HepG2 (cell line): ENCODE results near the gene PGAP3. TPM values are rescaled to one million over a fixed set of nuclear protein-coding genes. Genes with fewer than 3 reads are reported as not detected.

Experiments
- BHLHE40 ChIP-seq: IDR thresholded peaks from 2 replicates; pipeline ENCODE4 v1.6.1; 2011; ENCODE audit warnings: low read length, improper control_type of control experiment
- BRCA1 ChIP-seq: sonication (generic); formaldehyde crosslinking; IDR thresholded peaks from 2 replicates; pipeline ENCODE4 v1.4.0; 2020; ENCODE audit warnings: missing genetic modification reagents
- CENPBD1 ChIP-seq: sonication (generic); formaldehyde crosslinking; IDR thresholded peaks from 2 replicates; pipeline ENCODE4 v1.8.0; 2022; ENCODE audit warnings: missing genetic modification reagents, low read depth, mild to moderate bottlenecking, borderline replicate concordance
- ELF1 ChIP-seq: sonication (generic); formaldehyde crosslinking; IDR thresholded peaks from 2 replicates; pipeline ENCODE4 v1.4.0; 2020; ENCODE audit warnings: missing genetic modification reagents
- EP300 ChIP-seq, 3 experiments: sonication (generic) in 1 of 3; formaldehyde crosslinking in 1 of 3; IDR thresholded peaks; 2 replicates each; pipeline versions ENCODE4 v1.5.1 to v1.6.1; 2011 to 2020; ENCODE audit warnings: low read depth in 2 of 3, low read length in 2 of 3, borderline replicate concordance in 1 of 3, improper control_type of control experiment in 1 of 3, mild to moderate bottlenecking in 1 of 3, missing genetic modification reagents in 1 of 3, moderate library complexity in 1 of 3
- GLMP ChIP-seq: sonication (generic); formaldehyde crosslinking; IDR thresholded peaks from 2 replicates; pipeline ENCODE4 v1.9.0; 2021; ENCODE audit warnings: missing genetic modification reagents, mild to moderate bottlenecking, borderline replicate concordance
- HOXD1 ChIP-seq: sonication (generic); formaldehyde crosslinking; IDR thresholded peaks from 2 replicates; pipeline ENCODE4 v1.5.0; 2020; ENCODE audit warnings: missing genetic modification reagents
- ISL2 ChIP-seq: sonication (generic); formaldehyde crosslinking; IDR thresholded peaks from 2 replicates; pipeline ENCODE4 v1.5.0; 2020; ENCODE audit warnings: missing genetic modification reagents
- KMT2B ChIP-seq: IDR thresholded peaks from 2 replicates; pipeline ENCODE4 v1.6.1; 2016; ENCODE audit warnings: missing genetic modification reagents, missing compliant biosample characterization
- MXD1 ChIP-seq: sonication (generic); formaldehyde crosslinking; IDR thresholded peaks from 2 replicates; pipeline ENCODE4 v1.4.0; 2020; ENCODE audit warnings: mild to moderate bottlenecking, missing genetic modification reagents
- RNF2 ChIP-seq: fragments of 450-650 bp; conservative IDR thresholded peaks from 2 replicates; pipeline ENCODE4 v1.6.1; 2016; ENCODE audit warnings: low read depth
- SAFB2 ChIP-seq: sonication (generic); formaldehyde crosslinking; IDR thresholded peaks from 2 replicates; pipeline ENCODE4 v1.5.1; 2020; ENCODE audit warnings: missing genetic modification reagents, low read depth, mild to moderate bottlenecking, borderline replicate concordance
- SALL2 ChIP-seq: sonication (generic); formaldehyde crosslinking; IDR thresholded peaks from 2 replicates; pipeline ENCODE4 v1.8.1; 2023; ENCODE audit warnings: mild to moderate bottlenecking, missing genetic modification reagents, inconsistent platforms
- SMAD9 ChIP-seq: sonication (generic); formaldehyde crosslinking; IDR thresholded peaks from 2 replicates; pipeline ENCODE4 v1.5.1; 2020; ENCODE audit warnings: mild to moderate bottlenecking, missing genetic modification reagents
- SUZ12 ChIP-seq: fragments of 150-350 bp; IDR thresholded peaks from 2 replicates; pipeline ENCODE4 v1.6.1; 2014; ENCODE audit warnings: low read depth, low read length
- TFDP1 ChIP-seq: IDR thresholded peaks from 2 replicates; pipeline ENCODE4 v1.6.1; 2016; ENCODE audit warnings: missing compliant biosample characterization, missing genetic modification reagents, borderline replicate concordance
- UBTF ChIP-seq: sonication (generic); formaldehyde crosslinking; IDR thresholded peaks from 2 replicates; pipeline ENCODE4 v1.4.0; 2020; ENCODE audit warnings: mild to moderate bottlenecking, missing genetic modification reagents
- XRCC5 ChIP-seq: fragments of 200-400 bp; formaldehyde crosslinking; optimal IDR thresholded peaks from 2 replicates; pipeline ENCODE3; 2017; ENCODE audit warnings: mild to moderate bottlenecking, low read length
- ZBTB3 ChIP-seq: sonication (generic); formaldehyde crosslinking; IDR thresholded peaks from 2 replicates; pipeline ENCODE4 v1.4.0; 2020; ENCODE audit warnings: low read depth, mild to moderate bottlenecking, moderate library complexity, missing genetic modification reagents, borderline replicate concordance
- ZBTB7B ChIP-seq: sonication (generic); formaldehyde crosslinking; IDR thresholded peaks from 2 replicates; pipeline ENCODE4 v1.4.0; 2020; ENCODE audit warnings: missing genetic modification reagents
- ZNF205 ChIP-seq: IDR thresholded peaks from 2 replicates; pipeline ENCODE4 v1.6.1; 2018; ENCODE audit warnings: missing biosample characterization, missing genetic modification reagents
- ZNF232 ChIP-seq: sonication (generic); formaldehyde crosslinking; IDR thresholded peaks from 2 replicates; pipeline ENCODE4 v1.4.0; 2020; ENCODE audit warnings: missing genetic modification reagents, borderline replicate concordance
- ZNF3 ChIP-seq: IDR thresholded peaks from 2 replicates; pipeline ENCODE4 v1.7.0; 2017; ENCODE audit warnings: inconsistent platforms
- ZNF547 ChIP-seq: sonication (generic); formaldehyde crosslinking; IDR thresholded peaks from 2 replicates; pipeline ENCODE4 v1.5.1; 2020; ENCODE audit warnings: mild to moderate bottlenecking, missing genetic modification reagents
- ZNF678 ChIP-seq: sonication (generic); formaldehyde crosslinking; IDR thresholded peaks from 2 replicates; pipeline ENCODE4 v1.4.0; 2020; ENCODE audit warnings: mild to moderate bottlenecking, missing genetic modification reagents
- polyA plus RNA-seq, 8 experiments: library from polyadenylated mRNA; depleted of rRNA in 3 of 8; stranded (reverse) in 7 of 8; unstranded in 1 of 8; fragments of >200 nt; fragmentation: Illumina TruSeq in 4 of 8; extraction: Trizol in 4 of 8; gene quantifications; 2 replicates each; pipeline versions ENCODE4 v1.2.1 to v1.2.3, GENCODE V29; 2011 to 2016; ENCODE audit warnings: low read depth in 4 of 8, missing spikeins in 1 of 8, mixed read lengths in 1 of 8; ENCODE audit not compliant: insufficient read depth in 1 of 8
- total RNA-seq, 5 experiments: library from RNA; depleted of rRNA; stranded (reverse); fragments of >200 nt; fragmentation: Illumina TruSeq; extraction: Trizol; gene quantifications; 2 replicates each; pipeline ENCODE4 v1.2.3, GENCODE V29; 2016; ENCODE audit warnings: low read depth in 1 of 5

PGAP3 gene
- total and polyA plus RNA-seq, 2 of the 13 experiments (the other 11 are each of a cell fraction or from before 2014, with no cell fraction given), result 11.9 to 14.6 TPM

GRCh38 chr17:39674702-39675389 lies 13.0 kb downstream of the PGAP3 start (continued):
- TF ChIP-seq KMT2B (CRISPR knock-in tag) (no peak), TFDP1 (CRISPR knock-in tag) (peak; percentile 50; the same call in 1 of the 2 replicates), ZNF3 (CRISPR knock-in tag) (no peak), BRCA1 (0 out of 2 replicates have a peak, but pooled peaks have one; percentile 55), RNF2 (no peak), SUZ12 (no peak), HOXD1 (CRISPR knock-in tag) (no peak), SMAD9 (CRISPR knock-in tag) (no peak), ZNF232 (CRISPR knock-in tag) (no peak), MXD1 (CRISPR knock-in tag) (no peak), ELF1 (CRISPR knock-in tag) (peak; percentile 84), SALL2 (CRISPR knock-in tag) (no peak; the same call in 1 of the 2 replicates), ISL2 (CRISPR knock-in tag) (no peak; the same call in 1 of the 2 replicates), SAFB2 (CRISPR knock-in tag) (peak; percentile 51; the same call in 1 of the 2 replicates), ZNF205 (CRISPR knock-in tag) (0 out of 2 replicates have a peak, but pooled peaks have one; percentile 58), UBTF (CRISPR knock-in tag) (peak; percentile 66), ZBTB7B (CRISPR knock-in tag) (peak; percentile 96), ZNF678 (CRISPR knock-in tag) (no peak), CENPBD1 (no peak), ZBTB3 (CRISPR knock-in tag) (no peak), EP300 (IDR thresholded peaks at IDR 0.05; ENCODE audit: low read depth in 2 of 2, low read length in 2 of 2) (peak in 1 of 2 experiments; percentile 74; a peak in 2 of 4 replicates), EP300 (CRISPR knock-in tag; IDR thresholded peaks at IDR 0.05; ENCODE audit: borderline replicate concordance) (peak; percentile 30; the same call in 1 of the 2 replicates), GLMP (CRISPR knock-in tag) (no peak), BHLHE40 (no peak), XRCC5 (peak; percentile 13), ZNF547 (CRISPR knock-in tag) (no peak)
